ENCODE data around the gene USP3. TPM values are rescaled to one million over a fixed set of nuclear protein-coding genes. Genes with fewer than 3 reads are reported as not detected.
A peak's percentile ranks its signal among the peaks of the same experiment; 100 is the strongest.

USP3 gene
- total RNA-seq, 4 donors from 2014 or later, result 27.3 to 52.8 (median 32.2) TPM

- H3K27ac ChIP-seq, result peak overlapping the region; percentile 2 to 64 (median 52)
- no peaks in the 10 kb centered on the region for H3K9me3 ChIP-seq
- no peaks in the 10 kb centered on the region for H3K27me3 ChIP-seq
- H3K4me1 ChIP-seq, result peaks cover 5 to 39% (median 10%) of the 10 kb centered on the region in 3 donors
- TF ChIP-seq CTCF (IDR thresholded peaks at IDR 0.05) (no peak), POLR2A (IDR thresholded peaks at IDR 0.05) (no peak)
- DNase-seq, result no peak
- no peaks in the 10 kb centered on the region for H3K36me3 ChIP-seq
- WGBS, 2 donors, result 85 to 100% methylated on average over 1 of the region's 1 CpG
- no peak overlapping the region for H3K4me3 ChIP-seq
- intact Hi-C loops (cut with DNase I), result loop anchor here (5.0 kb wide), 1 partner anchor 124 kb away; the partner anchor contains the start of gene FBXL22
Measured at GRCh38 chr15:63473749-63473998, 30.7 kb upstream of the USP3 start.

- no peak for DNase-seq
- Histone ChIP-seq H3K4me1 (peaks cover 5 to 41% (median 10%) of the 10 kb centered on the region in 3 donors), H3K36me3 (no peaks in the 10 kb centered on the region), H3K27me3 (no peaks in the 10 kb centered on the region), H3K4me3 (no peak overlapping the region), H3K9me3 (no peaks in the 10 kb centered on the region), H3K27ac (peak overlapping the region; percentile 2 to 64 (median 52))
- intact Hi-C loops (cut with DNase I), result loop anchor here (5.0 kb wide), 1 partner anchor 123 kb away; the partner anchor contains the start of gene FBXL22
- WGBS, 2 donors, result 66 to 88% methylated on average over 4 of the region's 4 CpGs
- no peak for TF ChIP-seq POLR2A (IDR thresholded peaks at IDR 0.05)
- no peak for TF ChIP-seq CTCF (IDR thresholded peaks at IDR 0.05)
Measured at GRCh38 chr15:63473999-63474809, 30.2 kb upstream of the USP3 start.

GRCh38 chr15:63474810-63475316 is 29.5 kb upstream of the USP3 start:
- H3K4me3 ChIP-seq, result no peak overlapping the region
- intact Hi-C loops (cut with DNase I), result loop anchor here (5.0 kb wide), 1 partner anchor 122 kb away; the partner anchor contains the start of gene FBXL22
- no peak for TF ChIP-seq CTCF (IDR thresholded peaks at IDR 0.05)
- peak in 1 of 4 donors; percentile 31 for TF ChIP-seq POLR2A (IDR thresholded peaks at IDR 0.05)
- 42 to 55% methylated on average over 8 to 9 of the region's 9 CpGs for WGBS, 2 donors
- H3K27ac ChIP-seq, result peak overlapping the region in 3 of 4 donors; percentile 41 to 64 (median 62)
- H3K9me3 ChIP-seq, result no peaks in the 10 kb centered on the region
- no peaks in the 10 kb centered on the region for H3K36me3 ChIP-seq
- peaks cover 5 to 48% (median 10%) of the 10 kb centered on the region in 3 donors for H3K4me1 ChIP-seq
- no peak for DNase-seq
- no peaks in the 10 kb centered on the region for H3K27me3 ChIP-seq

- no peaks in the 10 kb centered on the region for H3K36me3 ChIP-seq
- peaks cover 5 to 57% (median 11%) of the 10 kb centered on the region in 3 donors for H3K4me1 ChIP-seq
- no peak for TF ChIP-seq POLR2A (IDR thresholded peaks at IDR 0.05)
- no peak for TF ChIP-seq CTCF (IDR thresholded peaks at IDR 0.05)
- H3K4me3 ChIP-seq, result no peak overlapping the region
- 83 to 97% methylated on average over 8 of the region's 9 CpGs for WGBS, 2 donors
- H3K9me3 ChIP-seq, result no peaks in the 10 kb centered on the region
- H3K27me3 ChIP-seq, result no peaks in the 10 kb centered on the region
- DNase-seq, result no peak
- peak overlapping the region in 3 of 4 donors; percentile 0 to 57 (median 19) for H3K27ac ChIP-seq
- intact Hi-C loops (cut with DNase I), result no loop called here
Measured at GRCh38 chr15:63475707-63476106, 28.7 kb upstream of the USP3 start.

GRCh38 chr15:63476229-63476632 is 28.2 kb upstream of the USP3 start:
- Histone ChIP-seq H3K4me1 (peaks cover 5 to 62% (median 14%) of the 10 kb centered on the region in 3 donors), H3K9me3 (no peaks in the 10 kb centered on the region), H3K27me3 (no peaks in the 10 kb centered on the region), H3K27ac (peak overlapping the region in 3 of 4 donors; percentile 2 to 57 (median 19)), H3K36me3 (no peaks in the 10 kb centered on the region), H3K4me3 (no peak overlapping the region)
- DNase-seq, result no peak
- TF ChIP-seq POLR2A (IDR thresholded peaks at IDR 0.05) (no peak), CTCF (IDR thresholded peaks at IDR 0.05) (no peak)
- intact Hi-C loops (cut with DNase I), result no loop called here
- WGBS, 2 donors, result 39 to 59% methylated on average over 2 of the region's 2 CpGs

Data from esophagus squamous epithelium (tissue), 5 donors.